ENCODE data around the gene CDK14.

The CDK14 gene

GRCh38 chr7:91005841-91006240 lies 409.7 kb downstream of the CDK14 start:
- DNase-seq (ENCODE audit: low read depth in 2 of 2) = no peak

GRCh38 chr7:91007371-91007770 lies 411.2 kb downstream of the CDK14 start:
- no peak for DNase-seq (ENCODE audit: low read depth in 2 of 2)

GRCh38 chr7:91013078-91013477 lies 417.0 kb downstream of the CDK14 start:
- no peak for DNase-seq (ENCODE audit: low read depth in 2 of 2)

GRCh38 chr7:91019686-91020385 lies 423.7 kb downstream of the CDK14 start:
- no peak for DNase-seq (ENCODE audit: low read depth in 2 of 2)

- no peak for DNase-seq (ENCODE audit: low read depth in 2 of 2)
Measured at GRCh38 chr7:91020636-91021385, 424.7 kb downstream of the CDK14 start.

GRCh38 chr7:91021956-91022355 lies 425.8 kb downstream of the CDK14 start:
- DNase-seq (ENCODE audit: low read depth in 2 of 2) = no peak

GRCh38 chr7:91025906-91026390 lies 429.8 kb downstream of the CDK14 start:
- no peak for DNase-seq (ENCODE audit: low read depth in 2 of 2)

- no peak for DNase-seq (ENCODE audit: low read depth in 2 of 2)
Measured at GRCh38 chr7:91029688-91030087, 433.6 kb downstream of the CDK14 start.

GRCh38 chr7:91030680-91031380 lies 434.7 kb downstream of the CDK14 start:
- DNase-seq (ENCODE audit: low read depth in 2 of 2) = no peak

- DNase-seq (ENCODE audit: low read depth in 2 of 2) = no peak
Measured at GRCh38 chr7:91031757-91032156, 435.6 kb downstream of the CDK14 start.

GRCh38 chr7:91033574-91033973 lies 437.5 kb downstream of the CDK14 start:
- DNase-seq (ENCODE audit: low read depth in 2 of 2) = no peak

- DNase-seq (ENCODE audit: low read depth in 2 of 2) = no peak
Measured at GRCh38 chr7:91034459-91035368, 438.6 kb downstream of the CDK14 start.

- no peak for DNase-seq (ENCODE audit: low read depth in 2 of 2)
Measured at GRCh38 chr7:91039033-91039432, 442.9 kb downstream of the CDK14 start.

- no peak for DNase-seq (ENCODE audit: low read depth in 2 of 2)
Measured at GRCh38 chr7:91041141-91041540, 445.0 kb downstream of the CDK14 start.

GRCh38 chr7:91041901-91042484 lies 445.9 kb downstream of the CDK14 start:
- no peak for DNase-seq (ENCODE audit: low read depth in 2 of 2)

GRCh38 chr7:91043186-91043585 lies 447.1 kb downstream of the CDK14 start:
- DNase-seq (ENCODE audit: low read depth in 2 of 2) = no peak

- DNase-seq (ENCODE audit: low read depth in 2 of 2) = no peak
Measured at GRCh38 chr7:91043924-91044645, 448.0 kb downstream of the CDK14 start.

GRCh38 chr7:91045606-91046005 lies 449.5 kb downstream of the CDK14 start:
- no peak for DNase-seq (ENCODE audit: low read depth in 2 of 2)

GRCh38 chr7:91046322-91047089 lies 450.4 kb downstream of the CDK14 start:
- no peak for DNase-seq (ENCODE audit: low read depth in 2 of 2)

GRCh38 chr7:91047636-91048035 lies 451.5 kb downstream of the CDK14 start:
- DNase-seq (ENCODE audit: low read depth in 2 of 2) = no peak

Data from stimulated activated CD8-positive, alpha-beta memory T cell treated with anti-CD3 and anti-CD28 coated beads, Interleukin-7, amount 100 ng/mL, for 4 hours (primary cell).